Neural cell (in vitro differentiated cells): ENCODE measurements around the gene ST6GALNAC1. TPM values are rescaled to one million over a fixed set of nuclear protein-coding genes. Genes with fewer than 3 reads are reported as not detected.

ENCODE experiments used
- H2AFZ ChIP-seq: fragments of 200-600, 300-800 bp; sonication (generic), shearing (Covaris generic); 2 replicates; pipeline ENCODE4 v1.6.0; 2014; ENCODE audit warnings: low read depth, mild to moderate bottlenecking, antibody characterized with exemption, low read length, moderate library complexity
- H3F3A ChIP-seq: fragments of 200-600 bp; shearing (Covaris generic); 2 replicates; pipeline ENCODE4 v1.6.1; 2016; ENCODE audit warnings: mild to moderate bottlenecking, moderate library complexity, mixed read lengths, antibody characterized with exemption, low read length; ENCODE audit not compliant: insufficient read depth, poor library complexity, severe bottlenecking
- H3K27ac ChIP-seq: fragments of 200-600, 300-800 bp; sonication (generic), shearing (Covaris generic); 2 replicates; pipeline ENCODE4 v1.5.1; 2014; ENCODE audit warnings: mild to moderate bottlenecking, low read length, moderate library complexity
- H3K27me3 ChIP-seq: fragments of 300-800, 200-600 bp; sonication (generic), shearing (Covaris generic); 2 replicates; pipeline ENCODE4 v1.6.0; 2014; ENCODE audit warnings: mild to moderate bottlenecking, low read depth, low read length, moderate library complexity; ENCODE audit not compliant: insufficient read depth
- H3K36me3 ChIP-seq: fragments of 300-800, 200-600 bp; sonication (generic), shearing (Covaris generic); 2 replicates; pipeline ENCODE4 v1.5.1; 2014; ENCODE audit warnings: mild to moderate bottlenecking, antibody characterized with exemption, low read length, moderate library complexity; ENCODE audit not compliant: insufficient read depth
- H3K4me2 ChIP-seq: fragments of 300-800, 200-600 bp; sonication (generic), shearing (Covaris generic); 2 replicates; pipeline ENCODE4 v1.6.0; 2014; ENCODE audit warnings: mild to moderate bottlenecking, low read length
- H3K4me3 ChIP-seq: fragments of 300-800, 200-600 bp; sonication (generic), shearing (Covaris generic); 2 replicates; pipeline ENCODE4 v1.5.1; 2014; ENCODE audit warnings: mild to moderate bottlenecking, low read length, moderate library complexity
- H3K79me2 ChIP-seq: fragments of 200-600 bp; shearing (Covaris generic); replicated peaks from 2 replicates; pipeline ENCODE4 v1.6.0; 2014; ENCODE audit warnings: mild to moderate bottlenecking, low read length, moderate library complexity; ENCODE audit not compliant: insufficient read depth
- H3K9ac ChIP-seq: fragments of 300-800, 200-600 bp; sonication (generic), shearing (Covaris generic); 2 replicates; pipeline ENCODE4 v1.6.1; 2016; ENCODE audit warnings: mild to moderate bottlenecking, low read length, mixed read lengths
- H3K9me2 ChIP-seq: fragments of 200-600 bp; shearing (Covaris generic); 2 replicates; pipeline ENCODE4 v1.6.1; 2016; ENCODE audit warnings: mild to moderate bottlenecking, low read length, mixed read lengths; ENCODE audit not compliant: insufficient read depth
- H3K9me3 ChIP-seq: fragments of 200-600, 300-800 bp; sonication (generic), shearing (Covaris generic); 2 replicates; pipeline ENCODE4 v1.6.1; 2016; ENCODE audit warnings: mild to moderate bottlenecking, mixed run types, low read length, moderate library complexity, mixed read lengths
- H4K20me1 ChIP-seq: fragments of 200-600 bp; shearing (Covaris generic); 2 replicates; pipeline ENCODE4 v1.6.1; 2016; ENCODE audit warnings: mild to moderate bottlenecking, mixed run types; ENCODE audit not compliant: insufficient read depth
- EP300 ChIP-seq: fragments of 450-650 bp; conservative IDR thresholded peaks from 2 replicates; pipeline ENCODE4 v1.6.1; 2014; ENCODE audit warnings: antibody characterized with exemption, mild to moderate bottlenecking, moderate library complexity; ENCODE audit not compliant: poor library complexity, severe bottlenecking
- EZH2 ChIP-seq: fragments of 200-600, 300-800 bp; shearing (Covaris generic), sonication (generic); IDR thresholded peaks from 2 replicates; pipeline ENCODE4 v1.6.1; 2014; ENCODE audit warnings: antibody characterized with exemption, low read length, borderline replicate concordance, mild to moderate bottlenecking; ENCODE audit not compliant: insufficient read depth, poor library complexity, severe bottlenecking
- MXI1 ChIP-seq: fragments of 450-650 bp; conservative IDR thresholded peaks from 2 replicates; pipeline ENCODE4 v1.6.1; 2014; ENCODE audit warnings: antibody characterized with exemption, mild to moderate bottlenecking; ENCODE audit not compliant: poor library complexity, severe bottlenecking
- POLR2AphosphoS5 ChIP-seq: IDR thresholded peaks from 2 replicates; pipeline ENCODE4 v1.6.1; 2012
- RAD21 ChIP-seq: fragments of 450-650 bp; conservative IDR thresholded peaks from 2 replicates; pipeline ENCODE4 v1.6.1; 2014; ENCODE audit warnings: antibody characterized with exemption, mild to moderate bottlenecking, moderate library complexity
- REST ChIP-seq: IDR thresholded peaks from 2 replicates; pipeline ENCODE4 v1.6.1; 2012; ENCODE audit warnings: borderline replicate concordance
- SMC3 ChIP-seq: fragments of 450-650 bp; conservative IDR thresholded peaks from 2 replicates; pipeline ENCODE4 v1.6.1; 2014; ENCODE audit warnings: antibody characterized with exemption, mild to moderate bottlenecking, moderate library complexity; ENCODE audit not compliant: poor library complexity
- TAF1 ChIP-seq: IDR thresholded peaks from 2 replicates; pipeline ENCODE4 v1.6.1; 2012; ENCODE audit warnings: low read depth
- polyA plus RNA-seq: library from polyadenylated mRNA; depleted of rRNA; stranded (reverse); fragments of >200 nt; gene quantifications from 2 replicates; pipeline ENCODE4 v1.2.3, GENCODE V29; 2014
- TF ChIP-seq, protein P1 (sequence below): fragments of 450-650 bp; IDR thresholded peaks from 2 replicates; pipeline ENCODE4 v1.5.1; 2014; ENCODE audit warnings: antibody characterized with exemption, mild to moderate bottlenecking, moderate library complexity; ENCODE audit not compliant: poor library complexity, severe bottlenecking

ST6GALNAC1 gene
- polyA plus RNA-seq, 1 donor from 2014 or later: not detected

- Histone ChIP-seq H3K27ac (no peak overlapping the region), H3K4me3 (no peak overlapping the region), H3K36me3 (no peaks in the 10 kb centered on the region), H3K9me2 (no peaks in the 10 kb centered on the region), H3K4me2 (no peak overlapping the region), H3K27me3 (no peaks in the 10 kb centered on the region), H3K9ac (no peak overlapping the region), H3F3A (no peaks in the 10 kb centered on the region), H2AFZ (no peak overlapping the region), H3K9me3 (no peaks in the 10 kb centered on the region), H4K20me1 (no peaks in the 10 kb centered on the region), H3K79me2 (no peaks in the 10 kb centered on the region)
- no peak for TF ChIP-seq EZH2
- TF ChIP-seq TAF1: no peak
- no peak for TF ChIP-seq POLR2AphosphoS5
- TF ChIP-seq EP300: no peak
- TF ChIP-seq, protein P1, sequence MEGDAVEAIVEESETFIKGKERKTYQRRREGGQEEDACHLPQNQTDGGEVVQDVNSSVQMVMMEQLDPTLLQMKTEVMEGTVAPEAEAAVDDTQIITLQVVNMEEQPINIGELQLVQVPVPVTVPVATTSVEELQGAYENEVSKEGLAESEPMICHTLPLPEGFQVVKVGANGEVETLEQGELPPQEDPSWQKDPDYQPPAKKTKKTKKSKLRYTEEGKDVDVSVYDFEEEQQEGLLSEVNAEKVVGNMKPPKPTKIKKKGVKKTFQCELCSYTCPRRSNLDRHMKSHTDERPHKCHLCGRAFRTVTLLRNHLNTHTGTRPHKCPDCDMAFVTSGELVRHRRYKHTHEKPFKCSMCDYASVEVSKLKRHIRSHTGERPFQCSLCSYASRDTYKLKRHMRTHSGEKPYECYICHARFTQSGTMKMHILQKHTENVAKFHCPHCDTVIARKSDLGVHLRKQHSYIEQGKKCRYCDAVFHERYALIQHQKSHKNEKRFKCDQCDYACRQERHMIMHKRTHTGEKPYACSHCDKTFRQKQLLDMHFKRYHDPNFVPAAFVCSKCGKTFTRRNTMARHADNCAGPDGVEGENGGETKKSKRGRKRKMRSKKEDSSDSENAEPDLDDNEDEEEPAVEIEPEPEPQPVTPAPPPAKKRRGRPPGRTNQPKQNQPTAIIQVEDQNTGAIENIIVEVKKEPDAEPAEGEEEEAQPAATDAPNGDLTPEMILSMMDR: no peak
- no peak for TF ChIP-seq RAD21
- TF ChIP-seq MXI1: no peak
- TF ChIP-seq REST: no peak
- TF ChIP-seq SMC3: no peak
Observed at GRCh38 chr17:76667786-76668453, 24.4 kb upstream of the ST6GALNAC1 start.

GRCh38 chr17:76667491-76667755 is 23.9 kb upstream of the ST6GALNAC1 start:
- Histone ChIP-seq H3K79me2 (no peaks in the 10 kb centered on the region), H3K27ac (no peak overlapping the region), H3K9me2 (no peaks in the 10 kb centered on the region), H3K9ac (no peak overlapping the region), H3K9me3 (no peaks in the 10 kb centered on the region), H3F3A (no peaks in the 10 kb centered on the region), H4K20me1 (no peaks in the 10 kb centered on the region), H3K36me3 (no peaks in the 10 kb centered on the region), H3K27me3 (no peaks in the 10 kb centered on the region), H3K4me3 (no peak overlapping the region), H3K4me2 (no peak overlapping the region), H2AFZ (no peak overlapping the region)
- TF ChIP-seq SMC3 (no peak), REST (no peak), TAF1 (no peak), RAD21 (no peak)
- TF ChIP-seq, protein P1: no peak
